ENCODE results near the gene SERPINB1.

DNA sequence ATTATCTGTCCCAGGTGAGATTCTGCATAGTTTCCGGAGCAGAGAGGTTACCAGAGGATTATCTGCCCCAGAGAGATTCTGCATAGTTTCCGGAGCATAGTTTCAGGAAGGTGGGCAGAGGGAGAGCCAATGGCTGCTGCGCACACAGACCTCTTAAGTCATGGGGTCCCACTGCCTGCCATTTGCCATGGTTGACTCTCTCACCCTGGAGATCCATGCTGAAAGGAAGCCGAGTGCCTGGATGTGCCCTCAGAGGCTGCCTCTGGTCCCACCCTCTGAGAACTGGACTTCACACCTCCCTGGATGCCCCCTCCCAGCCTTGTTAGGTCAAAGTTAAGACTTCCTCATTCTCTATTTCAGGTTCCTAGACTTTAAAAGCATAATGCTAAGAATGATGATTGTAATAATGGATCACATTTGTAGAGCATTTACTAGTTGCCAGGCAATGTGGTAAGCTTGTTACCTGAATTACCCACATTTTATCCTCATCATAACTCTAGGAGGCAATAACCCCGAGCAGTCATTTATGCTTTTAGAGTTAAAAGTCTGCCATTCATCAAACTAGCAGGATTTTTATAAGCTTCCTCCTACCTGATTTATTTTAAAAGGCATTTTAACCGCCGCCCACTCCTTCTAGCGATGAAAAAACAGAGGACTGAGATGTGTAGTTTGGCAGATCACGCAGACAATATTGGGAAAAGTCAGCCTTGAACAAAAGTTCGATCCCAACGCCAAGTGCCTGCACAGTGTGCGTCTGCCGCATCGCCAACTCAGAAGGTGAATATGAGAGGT, 49.5 kb upstream of the SERPINB1 start:
- TF ChIP-seq EZH2 (IDR thresholded peaks at IDR 0.05) (no peak), EZH2phosphoT487 (IDR thresholded peaks at IDR 0.05) (no peak)
- TF ChIP-seq, protein P1, sequence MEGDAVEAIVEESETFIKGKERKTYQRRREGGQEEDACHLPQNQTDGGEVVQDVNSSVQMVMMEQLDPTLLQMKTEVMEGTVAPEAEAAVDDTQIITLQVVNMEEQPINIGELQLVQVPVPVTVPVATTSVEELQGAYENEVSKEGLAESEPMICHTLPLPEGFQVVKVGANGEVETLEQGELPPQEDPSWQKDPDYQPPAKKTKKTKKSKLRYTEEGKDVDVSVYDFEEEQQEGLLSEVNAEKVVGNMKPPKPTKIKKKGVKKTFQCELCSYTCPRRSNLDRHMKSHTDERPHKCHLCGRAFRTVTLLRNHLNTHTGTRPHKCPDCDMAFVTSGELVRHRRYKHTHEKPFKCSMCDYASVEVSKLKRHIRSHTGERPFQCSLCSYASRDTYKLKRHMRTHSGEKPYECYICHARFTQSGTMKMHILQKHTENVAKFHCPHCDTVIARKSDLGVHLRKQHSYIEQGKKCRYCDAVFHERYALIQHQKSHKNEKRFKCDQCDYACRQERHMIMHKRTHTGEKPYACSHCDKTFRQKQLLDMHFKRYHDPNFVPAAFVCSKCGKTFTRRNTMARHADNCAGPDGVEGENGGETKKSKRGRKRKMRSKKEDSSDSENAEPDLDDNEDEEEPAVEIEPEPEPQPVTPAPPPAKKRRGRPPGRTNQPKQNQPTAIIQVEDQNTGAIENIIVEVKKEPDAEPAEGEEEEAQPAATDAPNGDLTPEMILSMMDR (IDR thresholded peaks at IDR 0.05), result no peak

Measured in neural progenitor cell (in vitro differentiated cells).